MM.1S (cell line): ENCODE measurements around the gene LRRC75B.

Source experiments
- DNase-seq: peaks from one replicate; pipeline ENCODE4 v3.0.0-alpha.2; 2015
- H2AFZ ChIP-seq: fragments of 300-600 bp; sonication (generic); 2 replicates; pipeline ENCODE4 v1.6.0; 2016; ENCODE audit warnings: antibody characterized with exemption, low read length
- H3F3A ChIP-seq: fragments of 300-600 bp; sonication (generic); 2 replicates; pipeline ENCODE4 v1.6.1; 2016; ENCODE audit warnings: mild to moderate bottlenecking, antibody characterized with exemption, low read length, moderate library complexity, mixed read lengths; ENCODE audit not compliant: insufficient read depth
- H3K27ac ChIP-seq: fragments of 300-600 bp; sonication (generic); 2 replicates; pipeline ENCODE4 v1.5.1; 2016; ENCODE audit warnings: mild to moderate bottlenecking, low read length
- H3K27me3 ChIP-seq: fragments of 300-600 bp; sonication (generic); replicated peaks from 2 replicates; pipeline ENCODE4 v1.6.0; 2016; ENCODE audit warnings: low read length; ENCODE audit not compliant: insufficient read depth
- H3K36me3 ChIP-seq: fragments of 300-600 bp; sonication (generic); replicated peaks from 2 replicates; pipeline ENCODE4 v1.6.1; 2016; ENCODE audit warnings: mild to moderate bottlenecking, low read length, mixed read lengths; ENCODE audit not compliant: insufficient read depth
- H3K4me1 ChIP-seq: fragments of 300-600 bp; sonication (generic); 2 replicates; pipeline ENCODE4 v1.6.1; 2016; ENCODE audit warnings: low read length, mixed read lengths
- H3K4me2 ChIP-seq: fragments of 300-600 bp; sonication (generic); 2 replicates; pipeline ENCODE4 v1.6.0; 2016; ENCODE audit warnings: low read depth, low read length
- H3K4me3 ChIP-seq: fragments of 300-600 bp; sonication (generic); 2 replicates; pipeline ENCODE4 v1.5.1; 2016; ENCODE audit warnings: low read length, mixed read lengths
- H3K79me2 ChIP-seq: fragments of 300-600 bp; sonication (generic); 2 replicates; pipeline ENCODE4 v1.6.1; 2016; ENCODE audit warnings: mixed run types, low read length, mixed read lengths
- H3K9ac ChIP-seq: fragments of 300-600 bp; sonication (generic); 2 replicates; pipeline ENCODE4 v1.6.1; 2016; ENCODE audit warnings: low read length, mixed read lengths
- H3K9me2 ChIP-seq: fragments of 300-600 bp; sonication (generic); replicated peaks from 2 replicates; pipeline ENCODE4 v1.6.1; 2016; ENCODE audit warnings: mild to moderate bottlenecking, low read length, mixed read lengths; ENCODE audit not compliant: insufficient read depth
- H3K9me3 ChIP-seq: fragments of 300-600 bp; sonication (generic); replicated peaks from 2 replicates; pipeline ENCODE4 v1.6.1; 2016; ENCODE audit warnings: mild to moderate bottlenecking, low read length, mixed read lengths; ENCODE audit not compliant: insufficient read depth
- H4K20me1 ChIP-seq: fragments of 300-600 bp; sonication (generic); 2 replicates; pipeline ENCODE4 v1.6.1; 2016; ENCODE audit warnings: mild to moderate bottlenecking, low read length, moderate library complexity, mixed read lengths; ENCODE audit not compliant: insufficient read depth
- CTCF ChIP-seq: fragments of 300-600 bp; sonication (generic); IDR thresholded peaks from 2 replicates; pipeline ENCODE4 v1.5.1; 2016; ENCODE audit warnings: antibody characterized with exemption, low read length, mixed read lengths
- EZH2 ChIP-seq: fragments of 300-600 bp; sonication (generic); optimal IDR thresholded peaks from 2 replicates; pipeline ENCODE3; 2017; ENCODE audit warnings: low read depth, mild to moderate bottlenecking, antibody characterized with exemption, low read length, mixed read lengths
- EZH2phosphoT487 ChIP-seq: fragments of 300-600 bp; sonication (generic); IDR thresholded peaks from 2 replicates; pipeline ENCODE4 v1.6.1; 2018; ENCODE audit warnings: antibody characterized with exemption, low read length

The LRRC75B gene

GRCh38 chr22:24585927-24586546, 6.8 kb downstream of the LRRC75B start:
- Histone ChIP-seq H3K9ac (no peak overlapping the region), H3K4me2 (no peak overlapping the region), H3K4me1 (no peaks in the 10 kb centered on the region), H3K36me3 (no peaks in the 10 kb centered on the region), H3F3A (no peaks in the 10 kb centered on the region), H4K20me1 (no peaks in the 10 kb centered on the region), H3K79me2 (no peaks in the 10 kb centered on the region), H3K27me3 (no peaks in the 10 kb centered on the region), H3K27ac (no peak overlapping the region), H2AFZ (no peak overlapping the region), H3K9me3 (no peaks in the 10 kb centered on the region), H3K9me2 (no peaks in the 10 kb centered on the region), H3K4me3 (no peak overlapping the region)
- no peak for DNase-seq
- TF ChIP-seq EZH2 (no peak), EZH2phosphoT487 (no peak), CTCF (no peak)

- H2AFZ ChIP-seq, result no peak overlapping the region
- no peak for DNase-seq
- no peaks in the 10 kb centered on the region for H3K79me2 ChIP-seq
- no peak overlapping the region for H3K4me3 ChIP-seq
- TF ChIP-seq EZH2 (no peak), EZH2phosphoT487 (no peak), CTCF (no peak)
- H3K27ac ChIP-seq, result no peak overlapping the region
- no peaks in the 10 kb centered on the region for H3K36me3 ChIP-seq
- H3K9me2 ChIP-seq, result no peaks in the 10 kb centered on the region
- no peaks in the 10 kb centered on the region for H3F3A ChIP-seq
- no peaks in the 10 kb centered on the region for H3K27me3 ChIP-seq
- no peak overlapping the region for H3K9ac ChIP-seq
- no peaks in the 10 kb centered on the region for H3K9me3 ChIP-seq
- no peak overlapping the region for H3K4me2 ChIP-seq
- no peaks in the 10 kb centered on the region for H4K20me1 ChIP-seq
- H3K4me1 ChIP-seq, result no peaks in the 10 kb centered on the region
Observed at GRCh38 chr22:24585461-24585860, 7.4 kb downstream of the LRRC75B start.

- H3K9me3 ChIP-seq, result no peaks in the 10 kb centered on the region
- H3F3A ChIP-seq, result no peaks in the 10 kb centered on the region
- no peak overlapping the region for H3K9ac ChIP-seq
- no peak overlapping the region for H3K4me3 ChIP-seq
- no peak for DNase-seq
- H3K4me2 ChIP-seq, result no peak overlapping the region
- H3K36me3 ChIP-seq, result no peaks in the 10 kb centered on the region
- no peak for TF ChIP-seq EZH2
- no peak for TF ChIP-seq CTCF
- TF ChIP-seq EZH2phosphoT487, result no peak
- no peak overlapping the region for H2AFZ ChIP-seq
- H3K27me3 ChIP-seq, result no peaks in the 10 kb centered on the region
- no peaks in the 10 kb centered on the region for H4K20me1 ChIP-seq
- H3K9me2 ChIP-seq, result no peaks in the 10 kb centered on the region
- no peaks in the 10 kb centered on the region for H3K79me2 ChIP-seq
- H3K27ac ChIP-seq, result no peak overlapping the region
- H3K4me1 ChIP-seq, result no peaks in the 10 kb centered on the region
Observed at GRCh38 chr22:24584871-24585411, 7.9 kb downstream of the LRRC75B start.
